MCF 10A (cell line): ENCODE results near the gene CDH26. TPM values are rescaled to one million over a fixed set of nuclear protein-coding genes. Genes with fewer than 3 reads are reported as not detected.

Experiments used
- BruUV-seq: library from RNA; stranded (reverse); fragments of 400-500 nt; replicated peaks from 2 replicates; lab custom pipeline; 2021; lab: Mats Ljungman, UMichigan
- CTCF ChIA-PET: fragments of 300-600 bp; sonication (Branson Sonifier 250); formaldehyde crosslinking; extraction: SDS; loops from one replicate; lab custom pipeline; 2021; ENCODE audit warnings: antibody characterized with exemption, inconsistent platforms; lab: Yijun Ruan, JAX
- POLR2A ChIA-PET: fragments of 300-600, 350-650 bp; sonication (Branson Sonifier 250); formaldehyde crosslinking; extraction: SDS; loops from one replicate; lab custom pipeline; 2020; ENCODE audit warnings: antibody characterized with exemption, inconsistent platforms; lab: Yijun Ruan, JAX
- DNase-seq: peaks from one replicate; pipeline ENCODE4 v3.0.0-alpha.2; 2018; ENCODE audit not compliant: unreplicated experiment
- H3K27ac Mint-ChIP-seq: one replicate; pipeline ENCODE4 v1.8.0; 2022; ENCODE audit warnings: mild to moderate bottlenecking, low read depth, mixed read lengths; ENCODE audit not compliant: unreplicated experiment
- H3K27me3 Mint-ChIP-seq: one replicate; pipeline ENCODE4 v1.8.0; 2022; ENCODE audit warnings: mixed read lengths; ENCODE audit not compliant: insufficient read depth, unreplicated experiment
- H3K36me3 Mint-ChIP-seq: one replicate; pipeline ENCODE4 v1.8.0; 2022; ENCODE audit warnings: mild to moderate bottlenecking, moderate library complexity, mixed read lengths; ENCODE audit not compliant: insufficient read depth, unreplicated experiment
- H3K4me1 Mint-ChIP-seq: one replicate; pipeline ENCODE4 v1.8.0; 2022; ENCODE audit warnings: mixed read lengths; ENCODE audit not compliant: insufficient read depth, unreplicated experiment
- H3K4me3 Mint-ChIP-seq: one replicate; pipeline ENCODE4 v1.8.0; 2022; ENCODE audit warnings: mild to moderate bottlenecking, moderate library complexity, mixed read lengths; ENCODE audit not compliant: unreplicated experiment
- H3K9me3 Mint-ChIP-seq: one replicate; pipeline ENCODE4 v1.8.0; 2022; ENCODE audit warnings: mixed read lengths; ENCODE audit not compliant: unreplicated experiment
- intact Hi-C: fragments of 100-400 bp; cut with micrococcal nuclease; formaldehyde crosslinking; loops from 2 replicates; pipeline ENCODE4 v1.14.1; 2022
- total RNA-seq: library from RNA; stranded (reverse); gene quantifications from 2 replicates; pipeline ENCODE4 v1.2.3, GENCODE V29; 2022
- TF ChIP-seq, protein P1 (sequence below): fragments of 200-600 bp; IDR thresholded peaks from one replicate; pipeline ENCODE4 v1.8.0; 2022; ENCODE audit warnings: antibody characterized with exemption, mild to moderate bottlenecking; ENCODE audit not compliant: unreplicated experiment

The CDH26 gene
- total RNA-seq, 1 experiment from 2014 or later, result 0.12 TPM

DNA sequence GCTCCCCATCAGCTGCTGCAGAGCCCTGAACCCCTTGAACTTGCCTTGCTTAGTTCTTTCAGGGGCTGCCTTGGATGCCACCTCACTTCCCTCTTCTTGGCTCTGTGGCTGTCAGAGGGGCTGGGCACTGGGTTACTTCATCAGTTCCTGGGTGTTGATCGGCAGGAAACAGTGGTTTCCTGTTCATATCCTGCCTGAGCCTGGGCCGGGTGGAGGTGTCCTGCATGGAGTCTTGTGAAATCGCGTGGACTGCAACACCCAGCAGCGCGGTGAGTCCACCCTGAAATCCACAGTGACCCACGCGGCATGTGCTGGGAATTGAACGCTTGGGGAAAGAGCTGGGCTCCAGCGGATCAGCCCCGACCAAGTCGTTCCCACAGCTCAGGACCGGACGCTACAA is 97.5 kb downstream of the CDH26 start:
- intact Hi-C loops, result loop anchor here (2.0 kb wide), 1 partner anchor 155 kb away; no protein-coding TSS in a partner anchor
- H3K4me1 Mint-ChIP-seq, result peaks cover 12% of the 10 kb centered on the region
- ChIA-PET CTCF (interaction anchor here (0.5 to 14.5 kb wide), 19 partner anchors 9 to 1841 kb away, joined by 3 to 360 read pairs (median 10); partner anchors contain the start of gene CDH26), POLR2A (interaction anchor here (0.7 to 1.1 kb wide), 2 partner anchors 15 to 84 kb away, joined by 4 read pairs; no protein-coding TSS in a partner anchor)
- H3K36me3 Mint-ChIP-seq, result no peaks in the 10 kb centered on the region
- H3K4me3 Mint-ChIP-seq, result no peak overlapping the region
- no peaks in the 10 kb centered on the region for H3K27me3 Mint-ChIP-seq
- peak overlapping the region; percentile 51 for H3K27ac Mint-ChIP-seq
- no peaks in the 10 kb centered on the region for H3K9me3 Mint-ChIP-seq
- BruUV-seq, result no TSS peak
- DNase-seq, result no peak
- TF ChIP-seq, protein P1, sequence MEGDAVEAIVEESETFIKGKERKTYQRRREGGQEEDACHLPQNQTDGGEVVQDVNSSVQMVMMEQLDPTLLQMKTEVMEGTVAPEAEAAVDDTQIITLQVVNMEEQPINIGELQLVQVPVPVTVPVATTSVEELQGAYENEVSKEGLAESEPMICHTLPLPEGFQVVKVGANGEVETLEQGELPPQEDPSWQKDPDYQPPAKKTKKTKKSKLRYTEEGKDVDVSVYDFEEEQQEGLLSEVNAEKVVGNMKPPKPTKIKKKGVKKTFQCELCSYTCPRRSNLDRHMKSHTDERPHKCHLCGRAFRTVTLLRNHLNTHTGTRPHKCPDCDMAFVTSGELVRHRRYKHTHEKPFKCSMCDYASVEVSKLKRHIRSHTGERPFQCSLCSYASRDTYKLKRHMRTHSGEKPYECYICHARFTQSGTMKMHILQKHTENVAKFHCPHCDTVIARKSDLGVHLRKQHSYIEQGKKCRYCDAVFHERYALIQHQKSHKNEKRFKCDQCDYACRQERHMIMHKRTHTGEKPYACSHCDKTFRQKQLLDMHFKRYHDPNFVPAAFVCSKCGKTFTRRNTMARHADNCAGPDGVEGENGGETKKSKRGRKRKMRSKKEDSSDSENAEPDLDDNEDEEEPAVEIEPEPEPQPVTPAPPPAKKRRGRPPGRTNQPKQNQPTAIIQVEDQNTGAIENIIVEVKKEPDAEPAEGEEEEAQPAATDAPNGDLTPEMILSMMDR, result no peak

DNA sequence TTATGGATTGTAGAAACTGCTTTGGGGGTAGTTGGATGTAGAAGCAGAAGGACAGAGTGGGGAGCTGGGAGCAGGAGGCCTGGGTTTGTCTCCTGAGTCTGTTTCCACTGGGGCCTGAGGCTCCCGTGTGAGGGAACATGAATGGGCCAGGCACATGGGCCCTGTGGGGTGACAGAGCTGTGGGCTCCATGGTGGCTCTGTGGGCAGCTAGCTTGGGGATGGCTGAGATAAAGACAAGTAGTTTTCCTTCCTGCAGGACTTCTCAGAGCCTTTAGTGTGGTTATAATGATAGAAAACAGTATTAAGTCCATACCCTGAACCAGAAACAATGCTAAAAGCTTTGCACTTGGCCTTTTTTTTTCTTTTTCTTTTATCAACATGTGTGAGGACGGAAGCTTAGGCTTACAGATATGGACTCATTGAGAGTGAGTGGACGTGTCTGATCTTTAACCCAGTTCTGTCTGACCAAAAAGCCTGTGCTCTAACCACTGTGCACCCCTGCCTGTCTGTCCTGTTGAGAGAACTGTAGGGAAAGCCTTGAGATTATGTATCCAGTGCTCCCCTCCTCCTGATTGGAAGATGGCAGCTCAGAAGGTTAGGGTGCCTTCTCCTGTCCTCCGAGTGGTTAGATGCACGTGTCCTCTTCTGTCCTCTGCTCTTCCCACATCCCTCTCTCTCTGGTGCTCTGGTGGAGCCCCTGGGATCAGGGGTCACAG is 98.3 kb downstream of the CDH26 start:
- POLR2A ChIA-PET, result interaction anchor here (0.6 to 1.4 kb wide), 4 partner anchors 15 to 116 kb away, joined by 3 to 4 read pairs (median 3); no protein-coding TSS in a partner anchor
- CTCF ChIA-PET, result interaction anchor here (0.6 to 14.5 kb wide), 47 partner anchors 9 to 1840 kb away, joined by 3 to 360 read pairs (median 5); partner anchors contain the start of gene CDH26
- intact Hi-C loops, result loop anchor here (1.0 to 2.0 kb wide), 2 partner anchors 154 to 207 kb away; no protein-coding TSS in a partner anchor
- no peak overlapping the region for H3K4me3 Mint-ChIP-seq
- H3K9me3 Mint-ChIP-seq, result no peaks in the 10 kb centered on the region
- TF ChIP-seq, protein P1, result no peak
- BruUV-seq, result no TSS peak
- DNase-seq, result no peak
- H3K27me3 Mint-ChIP-seq, result no peaks in the 10 kb centered on the region
- no peak overlapping the region for H3K27ac Mint-ChIP-seq
- H3K36me3 Mint-ChIP-seq, result no peaks in the 10 kb centered on the region
- H3K4me1 Mint-ChIP-seq, result peaks cover 20% of the 10 kb centered on the region

DNA sequence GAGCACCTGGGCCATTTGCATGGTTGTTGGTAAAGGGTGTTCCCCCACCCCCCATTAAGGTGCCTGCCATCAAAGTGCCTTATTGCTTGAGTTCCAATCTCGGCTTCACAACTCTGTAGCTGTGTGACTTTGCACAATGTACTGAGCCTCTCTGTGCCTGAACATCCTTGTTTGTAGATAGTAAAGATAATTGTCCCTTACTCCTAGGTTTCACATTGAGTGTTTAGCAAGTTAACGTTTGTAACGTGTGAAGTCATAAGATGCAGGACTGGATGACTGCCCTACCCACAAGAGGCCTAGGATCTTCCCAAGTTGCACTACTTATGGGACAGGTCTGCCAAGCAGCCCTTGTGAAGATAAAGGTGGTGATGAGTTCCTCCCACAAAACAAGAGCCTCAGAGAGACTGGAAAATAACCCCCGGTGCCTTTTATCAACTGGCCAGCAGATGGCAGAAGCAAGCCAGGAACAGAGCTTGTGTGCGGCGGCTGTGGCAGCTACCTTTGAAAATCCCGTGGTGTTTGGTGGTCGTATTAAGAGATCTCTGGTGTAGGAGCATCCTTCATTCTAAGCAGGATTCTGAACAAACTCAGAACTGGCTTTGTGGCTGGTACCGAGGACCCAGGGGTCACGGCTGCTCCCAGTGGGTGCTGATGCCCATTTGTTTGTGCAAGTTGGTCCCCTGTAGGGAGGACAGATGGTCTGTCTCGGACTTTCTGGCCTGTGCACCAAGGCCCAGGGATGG is 99.1 kb downstream of the CDH26 start:
- peak; percentile 73 for DNase-seq
- intact Hi-C loops, result loop anchor here (1.0 to 2.0 kb wide), 2 partner anchors 154 to 206 kb away; no protein-coding TSS in a partner anchor
- POLR2A ChIA-PET, result interaction anchor here (0.6 to 1.4 kb wide), 5 partner anchors 9 to 485 kb away, joined by 3 to 4 read pairs (median 3); partner anchors contain the start of genes FAM217B and PPP1R3D
- no peaks in the 10 kb centered on the region for H3K9me3 Mint-ChIP-seq
- peaks cover 24% of the 10 kb centered on the region for H3K4me1 Mint-ChIP-seq
- no peak overlapping the region for H3K27ac Mint-ChIP-seq
- no peaks in the 10 kb centered on the region for H3K36me3 Mint-ChIP-seq
- H3K27me3 Mint-ChIP-seq, result no peaks in the 10 kb centered on the region
- H3K4me3 Mint-ChIP-seq, result no peak overlapping the region
- CTCF ChIA-PET, result interaction anchor here (0.6 to 14.5 kb wide), 62 partner anchors 10 to 1841 kb away, joined by 3 to 360 read pairs (median 4); partner anchors contain the start of gene CDH26
- no TSS peak for BruUV-seq
- TF ChIP-seq, protein P1, result peak; percentile 83
